Astrocyte (in vitro differentiated cells and primary cell): ENCODE data around the gene C17orf100. TPM values are rescaled to one million over a fixed set of nuclear protein-coding genes. Genes with fewer than 3 reads are reported as not detected.

Experiments
- DNase-seq: peaks from one replicate; pipeline ENCODE4 v3.0.0-alpha.2; 2010; ENCODE audit warnings: low read depth
- FAIRE-seq: peaks from 2 replicates; lab custom pipeline; 2011; peaks lifted over from hg19 to GRCh38; lab: Jason Lieb, UNC
- H2AFZ ChIP-seq: 2 replicates; pipeline ENCODE4 v1.6.0; 2012; ENCODE audit warnings: low read depth, low read length, inconsistent platforms
- H3K27ac ChIP-seq: 2 replicates; pipeline ENCODE4 v1.5.1; 2011; ENCODE audit warnings: low read depth, low read length, inconsistent platforms
- H3K27me3 ChIP-seq: 2 replicates; pipeline ENCODE4 v1.6.0; 2011; ENCODE audit warnings: low read length, inconsistent platforms; ENCODE audit not compliant: insufficient read depth
- H3K36me3 ChIP-seq: 2 replicates; pipeline ENCODE4 v1.5.1; 2011; ENCODE audit warnings: low read length, inconsistent platforms; ENCODE audit not compliant: insufficient read depth
- H3K4me1 ChIP-seq: 2 replicates; pipeline ENCODE4 v1.5.1; 2011; ENCODE audit warnings: low read length, inconsistent platforms; ENCODE audit not compliant: insufficient read depth
- H3K4me2 ChIP-seq: 2 replicates; pipeline ENCODE4 v1.6.0; 2012; ENCODE audit warnings: low read length, inconsistent platforms
- H3K4me3 ChIP-seq: 2 replicates; pipeline ENCODE4 v1.5.1; 2011; ENCODE audit warnings: low read depth, mild to moderate bottlenecking, low read length, inconsistent platforms; ENCODE audit not compliant: insufficient read depth
- H3K79me2 ChIP-seq: 2 replicates; pipeline ENCODE4 v1.6.0; 2012; ENCODE audit warnings: mild to moderate bottlenecking, low read length, inconsistent platforms; ENCODE audit not compliant: insufficient read depth
- H3K9ac ChIP-seq: 2 replicates; pipeline ENCODE4 v1.6.0; 2012; ENCODE audit warnings: mild to moderate bottlenecking, low read length, inconsistent platforms
- H3K9me3 ChIP-seq: 2 replicates; pipeline ENCODE4 v1.5.1; 2012; ENCODE audit warnings: low read depth, mild to moderate bottlenecking, low read length, inconsistent platforms; ENCODE audit not compliant: insufficient read depth
- H4K20me1 ChIP-seq: 2 replicates; pipeline ENCODE4 v1.6.0; 2012; ENCODE audit warnings: low read length, inconsistent platforms; ENCODE audit not compliant: insufficient read depth
- H3K27ac Mint-ChIP-seq: one replicate; pipeline ENCODE4 v1.8.0; 2021; ENCODE audit warnings: mild to moderate bottlenecking, mixed read lengths; ENCODE audit not compliant: unreplicated experiment
- H3K27me3 Mint-ChIP-seq: one replicate; pipeline ENCODE4 v1.8.0; 2021; ENCODE audit warnings: low read depth, mixed read lengths; ENCODE audit not compliant: unreplicated experiment
- H3K36me3 Mint-ChIP-seq: one replicate; pipeline ENCODE4 v1.8.0; 2021; ENCODE audit warnings: low read depth, mixed read lengths; ENCODE audit not compliant: unreplicated experiment
- H3K4me1 Mint-ChIP-seq: one replicate; pipeline ENCODE4 v1.8.0; 2021; ENCODE audit warnings: low read depth, mixed read lengths; ENCODE audit not compliant: unreplicated experiment
- H3K4me3 Mint-ChIP-seq: one replicate; pipeline ENCODE4 v1.8.0; 2021; ENCODE audit warnings: mild to moderate bottlenecking, moderate library complexity, mixed read lengths; ENCODE audit not compliant: unreplicated experiment
- H3K9me3 Mint-ChIP-seq: one replicate; pipeline ENCODE4 v1.8.0; 2021; ENCODE audit warnings: mild to moderate bottlenecking, mixed read lengths; ENCODE audit not compliant: unreplicated experiment
- EZH2 ChIP-seq: IDR thresholded peaks from 2 replicates; pipeline ENCODE4 v1.6.1; 2012; ENCODE audit warnings: mild to moderate bottlenecking, low read length, inconsistent platforms; ENCODE audit not compliant: insufficient read depth
- total RNA-seq: library from RNA; stranded (reverse); gene quantifications from 2 replicates; pipeline ENCODE4 v1.2.1, GENCODE V29; 2021
- TF ChIP-seq, protein P1 (sequence below): IDR thresholded peaks from 2 replicates; pipeline ENCODE4 v1.5.1; 2011; ENCODE audit warnings: low read depth, mild to moderate bottlenecking, inconsistent platforms, low read length, moderate library complexity; ENCODE audit not compliant: insufficient read depth

Gene C17orf100
- total RNA-seq, 1 donor from 2014 or later: 3.1 TPM

DNA sequence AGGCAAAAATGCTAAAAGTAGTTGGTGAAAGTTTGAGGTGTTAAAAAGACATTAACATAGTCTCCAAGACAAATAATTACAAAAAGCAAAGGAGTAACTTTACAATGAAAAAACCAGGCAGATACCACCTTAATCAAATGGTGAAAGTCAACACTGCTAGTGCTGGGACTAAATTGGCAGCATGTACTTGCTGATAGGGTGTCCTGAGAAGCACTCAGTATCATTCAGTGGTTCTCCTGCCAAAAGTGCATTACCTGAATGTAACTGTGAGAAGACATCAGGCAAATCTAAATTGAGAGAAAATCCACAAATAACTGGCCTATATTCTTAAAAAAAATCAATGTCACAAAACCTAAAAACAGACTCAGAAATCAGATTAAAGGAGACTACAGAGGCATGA lies 19.0 kb upstream of the C17orf100 start:
- no peak for TF ChIP-seq EZH2
- TF ChIP-seq, protein P1, sequence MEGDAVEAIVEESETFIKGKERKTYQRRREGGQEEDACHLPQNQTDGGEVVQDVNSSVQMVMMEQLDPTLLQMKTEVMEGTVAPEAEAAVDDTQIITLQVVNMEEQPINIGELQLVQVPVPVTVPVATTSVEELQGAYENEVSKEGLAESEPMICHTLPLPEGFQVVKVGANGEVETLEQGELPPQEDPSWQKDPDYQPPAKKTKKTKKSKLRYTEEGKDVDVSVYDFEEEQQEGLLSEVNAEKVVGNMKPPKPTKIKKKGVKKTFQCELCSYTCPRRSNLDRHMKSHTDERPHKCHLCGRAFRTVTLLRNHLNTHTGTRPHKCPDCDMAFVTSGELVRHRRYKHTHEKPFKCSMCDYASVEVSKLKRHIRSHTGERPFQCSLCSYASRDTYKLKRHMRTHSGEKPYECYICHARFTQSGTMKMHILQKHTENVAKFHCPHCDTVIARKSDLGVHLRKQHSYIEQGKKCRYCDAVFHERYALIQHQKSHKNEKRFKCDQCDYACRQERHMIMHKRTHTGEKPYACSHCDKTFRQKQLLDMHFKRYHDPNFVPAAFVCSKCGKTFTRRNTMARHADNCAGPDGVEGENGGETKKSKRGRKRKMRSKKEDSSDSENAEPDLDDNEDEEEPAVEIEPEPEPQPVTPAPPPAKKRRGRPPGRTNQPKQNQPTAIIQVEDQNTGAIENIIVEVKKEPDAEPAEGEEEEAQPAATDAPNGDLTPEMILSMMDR: no peak
- no peaks in the 10 kb centered on the region for H3K4me1 ChIP-seq
- no peak for FAIRE-seq
- Mint-ChIP-seq H3K36me3 (peaks cover 19% of the 10 kb centered on the region), H3K9me3 (no peaks in the 10 kb centered on the region), H3K27ac (no peak overlapping the region), H3K27me3 (no peaks in the 10 kb centered on the region), H3K4me3 (no peak overlapping the region), H3K4me1 (peaks cover 1% of the 10 kb centered on the region)
- H3K27me3 ChIP-seq: no peaks in the 10 kb centered on the region
- no peak overlapping the region for H2AFZ ChIP-seq
- H4K20me1 ChIP-seq: peaks cover 35% of the 10 kb centered on the region
- no peak overlapping the region for H3K4me2 ChIP-seq
- H3K36me3 ChIP-seq: peaks cover 28% of the 10 kb centered on the region
- no peaks in the 10 kb centered on the region for H3K9me3 ChIP-seq
- H3K79me2 ChIP-seq: peaks cover 16% of the 10 kb centered on the region
- no peak overlapping the region for H3K27ac ChIP-seq
- no peak for DNase-seq
- no peak overlapping the region for H3K4me3 ChIP-seq
- no peak overlapping the region for H3K9ac ChIP-seq

DNA sequence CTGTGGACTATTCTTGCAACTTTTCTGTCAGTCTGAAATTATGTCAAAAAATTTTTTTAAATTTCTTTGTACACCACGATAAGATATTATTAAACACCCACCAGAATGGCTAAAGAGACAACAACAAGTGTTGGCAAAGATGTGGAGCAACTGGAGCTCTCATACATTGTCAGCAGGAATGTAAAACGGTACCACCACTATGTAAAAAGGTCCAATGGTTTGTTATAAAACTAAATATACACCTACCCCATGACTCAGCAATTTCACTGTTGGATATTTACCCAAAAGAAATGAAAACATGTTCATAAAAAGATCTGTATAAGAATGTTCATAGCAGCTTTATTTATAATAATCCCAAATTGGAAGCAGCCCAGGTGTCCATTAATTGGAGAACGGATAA lies 18.3 kb upstream of the C17orf100 start:
- peaks cover 2% of the 10 kb centered on the region for H3K4me1 Mint-ChIP-seq
- Histone ChIP-seq H3K4me1 (no peaks in the 10 kb centered on the region), H3K27me3 (no peaks in the 10 kb centered on the region), H2AFZ (no peak overlapping the region), H3K4me3 (no peak overlapping the region), H3K27ac (no peak overlapping the region), H3K79me2 (peaks cover 23% of the 10 kb centered on the region), H3K36me3 (peaks cover 26% of the 10 kb centered on the region), H3K9ac (no peak overlapping the region), H3K9me3 (no peaks in the 10 kb centered on the region), H4K20me1 (peaks cover 36% of the 10 kb centered on the region), H3K4me2 (no peak overlapping the region)
- no peak for FAIRE-seq
- DNase-seq: no peak
- H3K27me3 Mint-ChIP-seq: no peaks in the 10 kb centered on the region
- H3K36me3 Mint-ChIP-seq: peaks cover 19% of the 10 kb centered on the region
- no peak overlapping the region for H3K4me3 Mint-ChIP-seq
- no peaks in the 10 kb centered on the region for H3K9me3 Mint-ChIP-seq
- no peak for TF ChIP-seq EZH2
- TF ChIP-seq, protein P1: no peak
- H3K27ac Mint-ChIP-seq: no peak overlapping the region

DNA sequence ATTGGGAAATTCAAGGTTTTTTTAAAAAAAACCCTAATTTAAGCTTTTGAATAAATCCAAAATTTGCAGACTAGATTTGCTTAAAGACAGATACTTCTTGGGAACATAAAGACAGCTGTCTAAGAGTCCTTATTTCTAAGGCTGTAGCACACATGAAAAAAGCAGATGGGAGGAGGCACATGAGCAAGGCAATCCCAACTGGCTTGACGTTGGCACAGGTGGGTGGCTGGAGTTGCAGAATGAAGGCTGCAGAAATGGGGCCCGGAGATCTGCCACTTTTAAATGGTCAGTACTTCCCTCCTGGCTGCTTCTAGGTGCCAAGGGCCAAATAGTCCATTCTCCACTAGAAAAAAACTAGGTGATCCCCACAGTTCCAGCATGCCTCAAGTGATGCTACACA lies 15.5 kb upstream of the C17orf100 start:
- peaks cover 9% of the 10 kb centered on the region for H3K4me1 Mint-ChIP-seq
- no peak overlapping the region for H2AFZ ChIP-seq
- peaks cover 10% of the 10 kb centered on the region for H3K4me1 ChIP-seq
- no peak overlapping the region for H3K27ac Mint-ChIP-seq
- TF ChIP-seq EZH2: no peak
- TF ChIP-seq, protein P1: no peak
- no peaks in the 10 kb centered on the region for H3K27me3 ChIP-seq
- peaks cover 20% of the 10 kb centered on the region for H3K36me3 Mint-ChIP-seq
- peaks cover 15% of the 10 kb centered on the region for H3K36me3 ChIP-seq
- H3K9me3 Mint-ChIP-seq: no peaks in the 10 kb centered on the region
- no peak overlapping the region for H3K27ac ChIP-seq
- H3K79me2 ChIP-seq: peaks cover 42% of the 10 kb centered on the region
- DNase-seq: no peak
- H3K9ac ChIP-seq: no peak overlapping the region
- no peak overlapping the region for H3K4me2 ChIP-seq
- no peak overlapping the region for H3K4me3 ChIP-seq
- no peak overlapping the region for H3K4me3 Mint-ChIP-seq
- H4K20me1 ChIP-seq: peaks cover 41% of the 10 kb centered on the region
- no peaks in the 10 kb centered on the region for H3K27me3 Mint-ChIP-seq
- H3K9me3 ChIP-seq: no peaks in the 10 kb centered on the region
- FAIRE-seq: no peak
